GM23338 (cell line): ENCODE data around the gene TMEM187. TPM values are rescaled to one million over a fixed set of nuclear protein-coding genes. Genes with fewer than 3 reads are reported as not detected.

Source experiments
- ATAC-seq: fragments of 200-7000 bp; cut with Tn5 transposase; 3 replicates; pipeline ENCODE4 v1.9.1; 2020
- DNase-seq: peaks from one replicate; pipeline ENCODE4 v3.0.0-alpha.2; 2015; ENCODE audit warnings: low spot score
- H2AFZ ChIP-seq: fragments of 200-600 bp; sonication (generic); 2 replicates; pipeline ENCODE4 v1.8.0; 2016; ENCODE audit warnings: antibody characterized with exemption, mild to moderate bottlenecking, moderate library complexity
- H3F3A ChIP-seq: fragments of 200-600 bp; sonication (generic); replicated peaks from 2 replicates; pipeline ENCODE4 v1.8.0; 2017; ENCODE audit warnings: antibody characterized with exemption, mixed run types, low read depth
- H3K27ac ChIP-seq: fragments of 200-600 bp; sonication (generic); 2 replicates; pipeline ENCODE4 v1.6.1; 2016; ENCODE audit warnings: low read depth
- H3K27me3 ChIP-seq: fragments of 200-600 bp; sonication (generic); 2 replicates; pipeline ENCODE4 v1.8.0; 2016; ENCODE audit warnings: mild to moderate bottlenecking, mixed run types, moderate library complexity; ENCODE audit not compliant: insufficient read depth
- H3K36me3 ChIP-seq: fragments of 200-600 bp; sonication (generic); 2 replicates; pipeline ENCODE4 v1.8.0; 2016; ENCODE audit warnings: mild to moderate bottlenecking; ENCODE audit not compliant: insufficient read depth
- H3K4me1 ChIP-seq: fragments of 200-600 bp; sonication (generic); 2 replicates; pipeline ENCODE4 v1.8.0; 2016; ENCODE audit warnings: mild to moderate bottlenecking, moderate library complexity; ENCODE audit not compliant: insufficient read depth
- H3K4me2 ChIP-seq: fragments of 200-600 bp; sonication (generic); 2 replicates; pipeline ENCODE4 v1.7.1; 2017; ENCODE audit warnings: mixed run types
- H3K4me3 ChIP-seq: fragments of 200-600 bp; sonication (generic); 2 replicates; pipeline ENCODE4 v1.6.1; 2016; ENCODE audit warnings: mixed run types
- H3K79me2 ChIP-seq: fragments of 200-600 bp; sonication (generic); replicated peaks from 2 replicates; pipeline ENCODE4 v1.8.0; 2017; ENCODE audit warnings: mild to moderate bottlenecking; ENCODE audit not compliant: insufficient read depth
- H3K9me2 ChIP-seq: fragments of 200-600 bp; sonication (generic); 2 replicates; pipeline ENCODE4 v1.8.0; 2017; ENCODE audit not compliant: insufficient read depth
- H4K20me1 ChIP-seq: fragments of 200-600 bp; sonication (generic); replicated peaks from 2 replicates; pipeline ENCODE4 v1.8.0; 2017; ENCODE audit warnings: mild to moderate bottlenecking; ENCODE audit not compliant: insufficient read depth
- H3K27ac Mint-ChIP-seq: 2 replicates; pipeline ENCODE4 v1.8.0; 2020; ENCODE audit warnings: inconsistent platforms, mild to moderate bottlenecking, moderate library complexity, mixed read lengths
- H3K27me3 Mint-ChIP-seq: 3 replicates; pipeline ENCODE4 v1.8.0; 2022; ENCODE audit warnings: low read depth, mild to moderate bottlenecking, moderate library complexity, mixed read lengths, inconsistent platforms; ENCODE audit not compliant: insufficient read depth, poor library complexity
- H3K36me3 Mint-ChIP-seq: 3 replicates; pipeline ENCODE4 v1.8.0; 2021; ENCODE audit warnings: low read depth, mild to moderate bottlenecking, inconsistent platforms, moderate library complexity, mixed read lengths
- H3K4me1 Mint-ChIP-seq: 3 replicates; pipeline ENCODE4 v1.8.0; 2020; ENCODE audit warnings: mild to moderate bottlenecking, inconsistent platforms, mixed read lengths
- H3K4me3 Mint-ChIP-seq: 3 replicates; pipeline ENCODE4 v1.8.0; 2021; ENCODE audit warnings: moderate library complexity, mild to moderate bottlenecking, inconsistent platforms, mixed read lengths
- H3K9me3 Mint-ChIP-seq: 3 replicates; pipeline ENCODE4 v1.8.0; 2020; ENCODE audit warnings: moderate library complexity, mild to moderate bottlenecking, inconsistent platforms, mixed read lengths
- CREB1 ChIP-seq: fragments of 250-450 bp; sonication (Bioruptor Pico); IDR thresholded peaks from 2 replicates; pipeline ENCODE4 v1.5.0; 2020; ENCODE audit warnings: low read depth, mild to moderate bottlenecking, moderate library complexity
- EZH2 ChIP-seq: fragments of 200-600 bp; sonication (generic); IDR thresholded peaks from one replicate; pipeline ENCODE4 v1.8.0; 2017; ENCODE audit warnings: antibody characterized with exemption, mild to moderate bottlenecking, low read depth; ENCODE audit not compliant: unreplicated experiment
- EZH2phosphoT487 ChIP-seq: fragments of 200-600 bp; sonication (generic); IDR thresholded peaks from one replicate; pipeline ENCODE4 v1.8.1; 2018; ENCODE audit warnings: antibody characterized with exemption; ENCODE audit not compliant: unreplicated experiment
- JUNB ChIP-seq: IDR thresholded peaks from one replicate; pipeline ENCODE4 v1.6.1; 2016; ENCODE audit warnings: antibody characterized with exemption; ENCODE audit not compliant: unreplicated experiment
- NANOG ChIP-seq: IDR thresholded peaks from 2 replicates; pipeline ENCODE4 v1.6.1; 2016; ENCODE audit warnings: antibody characterized with exemption, borderline replicate concordance
- POLR2AphosphoS5 ChIP-seq: IDR thresholded peaks from 2 replicates; pipeline ENCODE4 v1.6.1; 2016; ENCODE audit warnings: antibody characterized with exemption, low read depth
- REST ChIP-seq: IDR thresholded peaks from one replicate; pipeline ENCODE4 v1.6.1; 2018; ENCODE audit warnings: antibody characterized with exemption; ENCODE audit not compliant: unreplicated experiment
- STAT1 ChIP-seq: IDR thresholded peaks from one replicate; pipeline ENCODE4 v1.6.1; 2016; ENCODE audit warnings: antibody characterized with exemption; ENCODE audit not compliant: unreplicated experiment
- ZNF331 ChIP-seq: fragments of 250-450 bp; sonication (Bioruptor Pico); IDR thresholded peaks from 2 replicates; pipeline ENCODE4 v1.5.0; 2020; ENCODE audit warnings: low read depth, mild to moderate bottlenecking, moderate library complexity
- ZNF462 ChIP-seq: fragments of 250-450 bp; sonication (Bioruptor Pico); IDR thresholded peaks from 2 replicates; pipeline ENCODE4 v1.5.0; 2020; ENCODE audit warnings: mild to moderate bottlenecking, moderate library complexity
- polyA plus RNA-seq: library from polyadenylated mRNA; unstranded; fragments of >200 nt; fragmentation: Nextera tagmentation; extraction: Ambion mirVana; gene quantifications from 2 replicates; pipeline ENCODE4 v1.2.1, GENCODE V29; 2016
- total RNA-seq: library from RNA; depleted of rRNA; stranded (reverse); fragments of >200 nt; shearing (Covaris generic); gene quantifications from 2 replicates; pipeline ENCODE4 v1.2.3, GENCODE V29; 2014

Gene TMEM187
- total and polyA plus RNA-seq, 2 experiments from 2014 or later: 2.5 to 4.4 TPM

GRCh38 chrX:153988493-153988892 is 15.9 kb downstream of the TMEM187 start:
- Histone ChIP-seq H3K27me3 (no peaks in the 10 kb centered on the region), H3K27ac (no peak overlapping the region), H3K4me1 (no peaks in the 10 kb centered on the region), H3K36me3 (no peaks in the 10 kb centered on the region), H3K4me3 (no peak overlapping the region), H3F3A (no peaks in the 10 kb centered on the region), H3K79me2 (no peaks in the 10 kb centered on the region), H2AFZ (no peak overlapping the region), H4K20me1 (no peaks in the 10 kb centered on the region), H3K9me2 (no peaks in the 10 kb centered on the region), H3K4me2 (no peak overlapping the region)
- Mint-ChIP-seq H3K36me3 (no peaks in the 10 kb centered on the region), H3K4me3 (no peak overlapping the region), H3K27me3 (peaks cover 2% of the 10 kb centered on the region), H3K9me3 (no peaks in the 10 kb centered on the region), H3K27ac (no peak overlapping the region), H3K4me1 (peaks cover 4% of the 10 kb centered on the region; the same call in 1 of the 3 replicates)
- TF ChIP-seq ZNF331: no peak
- no peak for TF ChIP-seq EZH2phosphoT487
- TF ChIP-seq STAT1: no peak
- DNase-seq: no peak
- ATAC-seq: no peak

DNA sequence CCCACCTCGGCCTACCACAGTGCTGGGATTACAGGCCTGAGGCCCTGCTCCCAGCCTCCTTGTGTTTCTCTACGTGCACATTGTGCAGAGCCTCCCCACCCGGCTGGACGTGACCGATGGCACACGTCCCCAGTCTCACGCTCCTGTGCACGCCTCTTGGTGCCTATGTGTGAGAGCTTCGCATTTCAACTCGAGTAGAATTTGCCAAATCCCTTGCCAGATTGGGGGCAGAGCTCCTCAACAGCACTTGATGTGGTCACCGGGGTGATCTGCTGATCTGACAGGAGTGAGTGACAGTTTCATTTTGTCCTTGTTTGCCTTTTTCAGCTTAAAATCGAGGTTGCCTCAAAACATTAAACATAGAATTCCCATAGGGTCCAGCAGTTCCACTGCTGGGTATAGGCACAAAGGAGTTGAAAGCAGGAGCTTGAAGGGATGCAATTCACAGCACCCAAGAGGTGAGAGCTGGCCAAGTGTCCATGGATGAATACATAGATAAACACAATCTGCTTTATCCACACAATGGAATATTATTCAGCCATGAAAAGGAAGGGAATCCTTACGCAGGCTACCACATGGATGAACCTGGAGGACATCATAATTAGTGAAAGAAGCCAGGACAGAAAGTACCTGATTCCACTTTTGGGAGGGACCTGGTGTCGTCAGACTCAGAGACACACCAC is 17.6 kb downstream of the TMEM187 start:
- no peaks in the 10 kb centered on the region for H3K9me2 ChIP-seq
- no peak overlapping the region for H2AFZ ChIP-seq
- H3K4me3 Mint-ChIP-seq: no peak overlapping the region
- H3K27ac Mint-ChIP-seq: no peak overlapping the region
- H3K36me3 Mint-ChIP-seq: no peaks in the 10 kb centered on the region
- no peaks in the 10 kb centered on the region for H3K79me2 ChIP-seq
- H3K4me3 ChIP-seq: no peak overlapping the region
- H3K36me3 ChIP-seq: no peaks in the 10 kb centered on the region
- H3K4me1 Mint-ChIP-seq: no peaks in the 10 kb centered on the region
- no peaks in the 10 kb centered on the region for H3K9me3 Mint-ChIP-seq
- peaks cover 2% of the 10 kb centered on the region for H3K27me3 Mint-ChIP-seq
- DNase-seq: no peak
- H3K4me1 ChIP-seq: no peaks in the 10 kb centered on the region
- no peak for ATAC-seq
- H3F3A ChIP-seq: no peaks in the 10 kb centered on the region
- H3K27me3 ChIP-seq: no peaks in the 10 kb centered on the region
- no peaks in the 10 kb centered on the region for H4K20me1 ChIP-seq
- no peak overlapping the region for H3K27ac ChIP-seq
- no peak overlapping the region for H3K4me2 ChIP-seq
- no peak for TF ChIP-seq NANOG
- no peak for TF ChIP-seq JUNB
- no peak for TF ChIP-seq EZH2
- TF ChIP-seq ZNF462: no peak
- TF ChIP-seq POLR2AphosphoS5: no peak
- no peak for TF ChIP-seq REST
- no peak for TF ChIP-seq CREB1 (CRISPR knock-in tag)
- no peak for TF ChIP-seq EZH2phosphoT487
- no peak for TF ChIP-seq STAT1
